Right lobe of liver (tissue), 6 donors: Measurements from ENCODE around the gene BCCIP. TPM values are rescaled to one million over a fixed set of nuclear protein-coding genes. Genes with fewer than 3 reads are reported as not detected.

Experiments used
- ATAC-seq, 4 donors: fragments of 200-7000 bp; cut with Tn5 transposase; one replicate each; pipeline ENCODE4 v1.9.1; 2020; ENCODE audit warnings: mild to moderate bottlenecking in 4 of 4, moderate library complexity in 4 of 4
- DNase-seq, 3 donors: peaks; one replicate each; pipeline ENCODE4 v3.0.0-alpha.2; 2020
- H3K27ac ChIP-seq, 3 donors: fragments of 200-600 bp; one replicate each; pipeline ENCODE4 v1.8.0; 2022
- H3K27me3 ChIP-seq, 2 donors: fragments of 200-600 bp; one replicate each; pipeline ENCODE4 v1.8.0; 2022
- H3K36me3 ChIP-seq, 4 donors: fragments of 200-600 bp; sonication (generic) in 1 of 4; one replicate each; pipeline versions ENCODE4 v1.5.1 to v1.8.0; 2017 to 2022; ENCODE audit warnings: control low read depth in 1 of 4
- H3K4me1 ChIP-seq, 4 donors: fragments of 200-600 bp; sonication (generic) in 1 of 4; one replicate each; pipeline versions ENCODE4 v1.5.1 to v1.8.0; 2017 to 2022; ENCODE audit warnings: control low read depth in 1 of 4
- H3K4me3 ChIP-seq, 3 donors: fragments of 200-600 bp; one replicate each; pipeline ENCODE4 v1.8.0; 2022
- H3K9me3 ChIP-seq, 4 donors: fragments of 200-600 bp; sonication (generic) in 1 of 4; one replicate each; pipeline versions ENCODE4 v1.5.1 to v1.8.0; 2017 to 2022; ENCODE audit warnings: control low read depth in 1 of 4
- CTCF ChIP-seq, 4 donors: fragments of 200-600 bp in 3 of 4; fragments of 450-650 bp in 1 of 4; IDR thresholded peaks; one replicate each; pipeline versions ENCODE4 v1.5.1 to v1.8.0; 2016 to 2022; ENCODE audit warnings: antibody characterized with exemption in 4 of 4, mild to moderate bottlenecking in 2 of 4
- POLR2A ChIP-seq: fragments of 450-650 bp; IDR thresholded peaks from one replicate; pipeline ENCODE4 v1.6.1; 2017; ENCODE audit warnings: antibody characterized with exemption, mild to moderate bottlenecking
- WGBS: methylation state at CpG from one replicate; pipeline ENCODE4 v1.1.6; 2018; ENCODE audit warnings: low coverage, low lambda C conversion rate; ENCODE audit not compliant: insufficient coverage; ENCODE audit errors: missing lambda C conversion rate; 5-methylcytosine and 5-hydroxymethylcytosine counted together
- intact Hi-C, 2 donors: fragments of 100-400 bp; cut with DNase I; formaldehyde crosslinking; loops; one replicate each; pipeline versions ENCODE4 v1.11.2 to v1.14.1; 2022
- total RNA-seq, 6 experiments: library from RNA; depleted of rRNA in 2 of 6; stranded (reverse); fragments of >200 nt in 2 of 6; fragmentation: NEBNext Ultra II Directional in 3 of 6; extraction: Animal tissue kit (Norgen Biotek cat#: 25700) in 3 of 6; gene quantifications; one replicate each; pipeline versions ENCODE4 v1.1.0 to v1.2.4, GENCODE V29; 2016 to 2023
- donor health status: DM: no; HTN: yes; CAD: no.
- donor health status: DM: no; HTN: no; CAD: no.
- donor health status: DM: no; HTN: no; CAD: no.
- donor health status: DM: no; HTN: yes; CAD: no.
- donor health status: DM: no; HTN: yes; CAD: no.

The BCCIP gene
- total RNA-seq, 6 experiments from 2014 or later: 25.9 to 43.3 (median 29.6) TPM

DNA sequence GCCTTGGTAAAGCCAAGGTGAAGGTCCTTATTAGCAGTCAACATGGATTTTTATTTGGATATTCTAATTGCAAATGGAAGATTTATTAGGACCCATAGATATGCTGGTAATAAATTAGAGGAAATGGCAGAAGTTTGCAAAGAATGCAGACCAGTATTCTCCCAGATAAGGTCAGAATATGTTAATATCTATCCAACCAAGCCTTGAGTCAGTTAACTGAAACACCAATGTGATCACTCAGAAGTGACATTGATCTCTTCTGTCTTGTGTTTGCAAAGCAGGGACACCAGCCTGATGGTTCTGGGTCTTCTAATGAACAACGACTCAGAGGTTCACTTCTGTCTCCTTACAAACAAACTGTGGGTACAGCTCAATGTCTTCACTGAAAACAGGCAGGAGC lies 21.8 kb upstream of the BCCIP start:
- no peak for ATAC-seq
- no peak for DNase-seq
- H3K27ac ChIP-seq: no peak overlapping the region
- 88% methylated on average over 1 of the region's 1 CpG for WGBS
- H3K27me3 ChIP-seq: no peaks in the 10 kb centered on the region
- no peaks in the 10 kb centered on the region for H3K9me3 ChIP-seq
- intact Hi-C loops: no loop called here
- no peak overlapping the region for H3K4me3 ChIP-seq
- peaks cover 0 to 9% (median 3%) of the 10 kb centered on the region in 4 donors for H3K36me3 ChIP-seq
- TF ChIP-seq POLR2A (no peak), CTCF (IDR thresholded peaks at IDR 0.05) (no peak)
- H3K4me1 ChIP-seq: no peaks in the 10 kb centered on the region

GRCh38 chr10:125802131-125802530 lies 21.2 kb upstream of the BCCIP start:
- intact Hi-C loops: no loop called here
- DNase-seq: no peak
- Histone ChIP-seq H3K4me3 (no peak overlapping the region), H3K27ac (no peak overlapping the region), H3K4me1 (no peaks in the 10 kb centered on the region), H3K27me3 (no peaks in the 10 kb centered on the region), H3K9me3 (no peaks in the 10 kb centered on the region), H3K36me3 (peaks cover 0 to 15% (median 5%) of the 10 kb centered on the region in 4 donors)
- TF ChIP-seq POLR2A: no peak
- TF ChIP-seq CTCF (IDR thresholded peaks at IDR 0.05): no peak
- no CpG with 5 or more reads among the region's 5 CpGs for WGBS
- no peak for ATAC-seq

- Histone ChIP-seq H3K27ac (no peak overlapping the region), H3K4me1 (no peaks in the 10 kb centered on the region), H3K27me3 (no peaks in the 10 kb centered on the region), H3K4me3 (no peak overlapping the region), H3K36me3 (peaks cover 0 to 19% (median 5%) of the 10 kb centered on the region in 4 donors), H3K9me3 (no peaks in the 10 kb centered on the region)
- DNase-seq: no peak
- 83% methylated on average over 1 of the region's 7 CpGs for WGBS
- no peak for ATAC-seq
- intact Hi-C loops: no loop called here
- TF ChIP-seq CTCF (IDR thresholded peaks at IDR 0.05) (no peak), POLR2A (no peak)
These were observed 20.6 kb upstream of the BCCIP start for GRCh38 chr10:125802739-125803138.

GRCh38 chr10:125808047-125808446 lies 15.3 kb upstream of the BCCIP start:
- Histone ChIP-seq H3K27ac (no peak overlapping the region), H3K27me3 (no peaks in the 10 kb centered on the region), H3K9me3 (no peaks in the 10 kb centered on the region), H3K4me3 (no peak overlapping the region), H3K36me3 (peaks cover 0 to 40% (median 7%) of the 10 kb centered on the region in 4 donors), H3K4me1 (no peaks in the 10 kb centered on the region)
- ATAC-seq (no peak), DNase-seq (no peak)
- intact Hi-C loops: no loop called here
- TF ChIP-seq POLR2A (no peak), CTCF (IDR thresholded peaks at IDR 0.05) (no peak)
- WGBS: no CpG with 5 or more reads among the region's 1 CpG

DNA sequence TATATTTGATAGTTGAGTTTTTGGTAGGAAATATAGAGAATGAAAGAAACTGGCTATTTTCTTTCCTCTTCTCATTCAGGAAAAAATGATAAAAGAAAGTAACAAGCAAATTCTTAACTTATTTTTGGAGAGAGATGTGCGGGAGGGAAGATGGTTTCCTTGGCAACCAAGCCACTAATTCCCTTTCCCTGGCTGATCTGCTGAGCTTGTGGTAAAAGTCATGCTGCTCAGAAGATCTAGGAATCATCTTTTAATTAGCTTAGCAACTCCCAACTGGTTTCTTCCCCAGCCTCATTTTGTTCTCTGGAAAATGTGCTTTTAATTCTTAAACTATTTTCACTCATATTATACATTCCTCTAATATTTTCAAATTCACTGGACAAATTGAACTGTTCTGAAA lies 12.1 kb upstream of the BCCIP start:
- WGBS: 88% methylated on average over 1 of the region's 1 CpG
- no peaks in the 10 kb centered on the region for H3K27me3 ChIP-seq
- no peak overlapping the region for H3K4me3 ChIP-seq
- peaks cover 0 to 47% (median 6%) of the 10 kb centered on the region in 4 donors for H3K36me3 ChIP-seq
- DNase-seq (no peak), ATAC-seq (no peak)
- H3K9me3 ChIP-seq: no peaks in the 10 kb centered on the region
- TF ChIP-seq POLR2A: no peak
- no peak for TF ChIP-seq CTCF (IDR thresholded peaks at IDR 0.05)
- intact Hi-C loops: no loop called here
- no peak overlapping the region for H3K27ac ChIP-seq
- H3K4me1 ChIP-seq: no peaks in the 10 kb centered on the region
